NOMO-1 treated with DMSO at 0.1 percent for 48 hours (cell line): ENCODE measurements around the gene OXSR1.

ENCODE experiments used
- DNase-seq: peaks from one replicate; lab custom pipeline; 2025; ENCODE audit not compliant: unreplicated experiment; lab: John Stamatoyannopoulos, UW

The OXSR1 gene

DNA sequence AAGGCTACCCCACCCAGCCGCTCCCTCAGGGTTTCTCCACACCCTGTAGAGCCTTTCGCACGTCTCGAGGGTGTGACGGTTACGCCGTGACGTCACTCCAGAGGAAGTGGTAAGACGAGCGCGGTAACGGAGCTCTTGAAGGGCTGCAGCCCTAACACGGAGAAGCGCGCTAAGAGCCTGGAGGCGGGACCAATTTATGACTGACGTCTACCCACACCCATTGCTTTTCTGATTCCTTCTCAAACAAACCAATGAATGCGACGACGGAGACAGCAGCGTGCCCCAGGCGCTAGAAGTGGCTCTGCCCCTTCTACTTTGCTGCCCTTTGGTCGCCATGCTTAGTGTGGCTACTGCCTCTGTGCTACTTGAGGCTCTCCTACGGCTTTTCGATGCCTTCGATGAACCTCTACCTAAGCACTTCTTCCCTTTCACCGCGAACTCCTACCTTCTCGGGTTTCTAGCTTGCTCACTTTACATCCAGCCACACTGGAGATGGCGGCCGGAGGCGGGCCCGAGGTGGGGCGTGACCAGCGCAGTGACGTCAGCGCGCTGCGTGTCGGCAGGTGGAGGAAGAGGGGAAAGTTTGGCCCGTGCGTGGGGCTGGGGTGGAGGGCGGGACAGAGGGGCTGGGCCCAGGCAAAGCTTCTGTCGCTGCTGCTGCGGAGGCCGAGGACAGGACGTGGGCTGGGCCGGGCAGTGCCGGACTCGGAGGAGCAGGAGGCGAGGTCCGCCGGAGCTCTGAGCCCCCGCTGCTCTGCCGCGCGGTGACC lies at the start of gene OXSR1:
Gene OXSR1 (plus strand): TSS at position 586 of the 770 bp plus-strand sequence. CDS start 340 bp downstream, outside the sequence.
- peak; percentile 100 for DNase-seq

DNA sequence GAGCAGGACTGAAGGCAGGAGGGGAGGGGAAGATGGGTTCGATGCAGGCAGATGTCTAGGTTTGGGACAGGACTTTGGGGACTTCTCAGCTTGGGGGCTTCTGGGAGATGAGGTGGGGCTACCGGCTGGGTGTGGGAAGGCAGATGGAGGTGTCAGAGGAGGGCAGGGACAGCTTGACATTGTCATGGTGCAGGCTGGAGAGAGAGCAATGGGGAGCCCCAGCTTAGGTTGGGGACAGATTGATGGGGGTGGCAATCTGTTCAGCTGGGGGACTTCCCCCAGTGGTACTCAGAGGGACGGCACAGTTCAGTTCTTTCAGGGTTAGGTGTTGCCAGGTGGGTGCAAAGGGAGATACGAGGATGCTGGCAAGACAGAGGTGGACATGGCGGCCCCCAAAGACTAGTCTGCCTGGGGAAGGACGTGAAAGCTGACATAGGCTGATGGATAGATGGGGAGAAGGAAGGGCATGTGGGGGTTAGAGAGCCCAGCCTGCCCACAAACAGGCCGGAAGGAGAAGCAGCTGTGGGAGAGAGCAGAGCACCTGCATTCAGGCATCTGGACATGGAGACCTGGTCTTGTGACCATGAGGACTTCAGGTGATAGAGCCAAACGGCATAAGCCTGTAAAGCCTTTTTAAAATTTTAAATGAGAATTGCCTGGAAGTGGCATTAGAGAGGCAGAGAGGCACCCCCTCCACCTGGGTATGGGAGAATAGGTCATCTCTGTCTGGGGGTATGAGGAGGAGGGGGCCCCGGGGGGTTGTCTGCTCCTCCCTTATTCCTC lies 49.5 kb upstream of the OXSR1 start:
- DNase-seq = no peak

DNA sequence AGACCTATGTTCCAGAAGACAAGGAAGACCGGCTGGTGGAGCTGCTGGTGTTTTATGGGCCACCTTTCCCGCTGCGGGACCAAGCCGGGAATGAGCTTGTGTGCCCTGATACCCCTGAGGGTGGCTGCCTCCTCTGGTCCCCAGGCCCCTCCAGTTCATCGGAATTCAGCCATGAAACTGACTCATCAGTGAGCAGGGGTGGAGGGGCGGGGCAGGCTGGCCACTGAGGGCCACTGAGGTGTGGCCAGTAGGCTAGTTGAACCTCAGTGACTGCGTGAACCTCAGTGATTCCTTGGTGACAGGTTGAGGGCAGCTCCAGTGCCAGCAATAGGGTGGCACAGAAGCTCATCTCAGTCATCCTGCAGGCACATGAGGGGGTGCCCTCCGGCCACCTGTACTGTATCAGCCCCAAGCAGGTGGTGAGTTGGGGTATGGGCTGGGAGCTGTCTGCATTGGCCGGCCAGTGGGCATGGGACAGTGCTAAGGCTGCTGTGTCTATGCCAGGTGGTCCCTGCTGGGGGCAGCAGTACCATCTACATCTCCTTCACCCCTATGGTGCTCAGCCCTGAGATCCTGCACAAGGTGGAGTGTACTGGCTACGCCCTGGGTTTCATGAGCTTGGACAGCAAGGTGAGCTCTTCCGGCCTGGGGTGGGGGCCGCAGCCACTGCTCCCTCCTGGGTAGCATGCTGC lies 48.7 kb upstream of the OXSR1 start:
- no peak for DNase-seq

DNA sequence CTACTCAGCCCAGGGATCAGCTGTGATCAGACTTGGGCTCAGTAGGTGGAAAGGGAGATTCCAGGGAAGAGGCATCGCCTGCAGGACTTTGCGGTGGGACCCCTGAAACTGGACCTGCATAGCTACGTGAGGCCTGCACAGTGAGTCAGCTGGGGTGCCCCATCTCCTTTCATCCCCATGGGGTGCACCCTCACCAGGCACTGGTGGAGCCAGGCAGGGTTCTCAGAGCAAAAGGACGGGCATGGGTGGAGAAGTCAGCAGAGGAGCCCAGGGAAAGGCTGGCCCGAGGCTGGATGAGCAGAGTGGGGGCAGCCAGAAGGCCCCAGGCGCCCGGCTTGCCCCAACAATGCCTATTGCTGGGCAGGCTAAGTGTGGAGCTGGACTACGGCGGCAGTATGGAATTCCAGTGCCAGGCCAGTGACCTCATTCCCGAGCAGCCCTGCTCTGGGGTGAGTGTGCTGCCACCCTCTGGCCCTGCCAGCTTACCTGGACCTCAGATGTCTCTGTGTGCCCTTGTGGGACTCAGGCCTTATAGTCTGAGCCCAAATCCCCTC lies 48.1 kb upstream of the OXSR1 start:
- DNase-seq = no peak

DNA sequence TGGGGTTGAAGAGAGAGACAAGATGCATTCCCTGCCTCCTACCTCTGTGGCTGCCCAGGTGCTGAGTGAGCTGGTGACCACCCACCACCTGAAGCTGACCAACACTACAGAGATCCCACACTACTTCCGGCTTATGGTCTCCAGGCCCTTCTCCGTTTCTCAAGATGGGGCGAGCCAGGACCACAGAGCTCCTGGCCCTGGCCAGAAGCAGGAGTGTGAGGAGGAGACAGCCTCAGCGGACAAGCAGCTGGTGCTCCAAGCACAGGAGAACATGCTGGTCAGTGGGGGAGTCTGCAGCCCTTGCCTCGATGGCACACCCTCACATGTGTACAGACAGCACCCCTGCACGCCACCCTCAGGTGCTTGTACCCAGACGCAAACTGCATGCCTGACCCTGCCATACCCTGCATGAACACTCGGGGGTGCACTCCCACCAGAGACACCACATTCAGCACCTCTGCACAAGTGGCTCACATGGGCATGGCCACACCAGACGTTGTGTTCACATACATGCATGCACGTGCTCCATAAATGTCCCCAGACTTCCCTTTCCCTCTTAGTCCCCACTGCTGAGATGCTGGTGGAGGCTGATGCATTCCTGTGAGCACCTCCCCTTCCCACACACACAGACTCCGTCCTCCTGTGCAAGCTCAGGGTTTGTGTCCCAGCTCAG lies 47.5 kb upstream of the OXSR1 start:
- DNase-seq = peak; percentile 54

DNA sequence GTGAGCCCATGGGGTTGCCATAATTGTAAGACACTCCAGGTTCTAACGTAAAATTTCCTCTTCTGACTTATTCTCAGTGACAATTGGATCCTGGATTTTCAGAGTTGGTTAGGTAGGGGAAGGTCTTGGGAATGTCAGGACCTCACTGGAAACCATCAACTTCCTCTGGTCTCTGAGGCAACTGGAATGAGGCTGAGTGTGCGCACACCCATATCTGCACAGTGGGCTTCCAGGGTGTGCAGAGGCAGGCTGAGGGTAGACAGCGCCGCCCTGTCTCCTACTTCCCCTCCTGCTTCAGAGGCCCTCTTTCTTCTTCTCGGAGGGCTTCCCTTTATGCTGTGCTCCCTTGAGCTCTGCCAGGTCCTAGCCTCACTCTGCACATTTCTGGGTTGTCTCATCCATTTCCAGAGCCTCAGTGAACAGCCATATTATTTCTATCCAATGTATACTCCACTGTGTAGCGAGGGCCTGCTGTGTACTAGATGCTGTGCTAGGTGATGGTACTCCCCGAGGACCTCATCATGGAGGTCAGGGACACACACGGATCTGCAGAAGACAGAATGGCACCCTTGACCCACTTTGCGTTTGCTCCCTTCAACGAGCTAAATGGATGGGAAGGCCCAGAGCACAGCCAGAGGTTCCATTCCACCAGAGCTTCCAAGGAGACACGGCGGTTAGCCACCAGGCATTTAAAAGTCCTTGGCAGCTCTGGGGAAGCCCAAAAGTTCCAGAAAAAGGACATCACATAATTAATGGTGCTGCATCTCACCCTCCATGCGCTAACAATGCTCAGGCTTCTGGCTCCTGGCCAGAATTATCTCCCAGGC lies 46.7 kb upstream of the OXSR1 start:
- DNase-seq = no peak

DNA sequence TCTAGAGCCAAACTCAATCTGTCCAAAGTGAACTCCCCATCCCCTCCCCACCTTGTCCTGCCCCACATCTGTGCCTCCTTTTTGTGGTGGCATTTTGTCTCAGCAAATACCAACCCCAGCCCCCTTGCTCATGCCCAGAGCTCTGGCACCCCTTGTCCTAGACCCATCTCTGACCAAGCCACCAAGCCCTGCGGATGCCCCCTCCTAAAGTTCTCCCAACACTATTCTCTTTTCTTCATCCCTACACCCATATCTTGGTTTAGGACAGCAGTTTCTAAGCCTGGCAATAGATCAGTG lies 46.1 kb upstream of the OXSR1 start:
- no peak for DNase-seq

DNA sequence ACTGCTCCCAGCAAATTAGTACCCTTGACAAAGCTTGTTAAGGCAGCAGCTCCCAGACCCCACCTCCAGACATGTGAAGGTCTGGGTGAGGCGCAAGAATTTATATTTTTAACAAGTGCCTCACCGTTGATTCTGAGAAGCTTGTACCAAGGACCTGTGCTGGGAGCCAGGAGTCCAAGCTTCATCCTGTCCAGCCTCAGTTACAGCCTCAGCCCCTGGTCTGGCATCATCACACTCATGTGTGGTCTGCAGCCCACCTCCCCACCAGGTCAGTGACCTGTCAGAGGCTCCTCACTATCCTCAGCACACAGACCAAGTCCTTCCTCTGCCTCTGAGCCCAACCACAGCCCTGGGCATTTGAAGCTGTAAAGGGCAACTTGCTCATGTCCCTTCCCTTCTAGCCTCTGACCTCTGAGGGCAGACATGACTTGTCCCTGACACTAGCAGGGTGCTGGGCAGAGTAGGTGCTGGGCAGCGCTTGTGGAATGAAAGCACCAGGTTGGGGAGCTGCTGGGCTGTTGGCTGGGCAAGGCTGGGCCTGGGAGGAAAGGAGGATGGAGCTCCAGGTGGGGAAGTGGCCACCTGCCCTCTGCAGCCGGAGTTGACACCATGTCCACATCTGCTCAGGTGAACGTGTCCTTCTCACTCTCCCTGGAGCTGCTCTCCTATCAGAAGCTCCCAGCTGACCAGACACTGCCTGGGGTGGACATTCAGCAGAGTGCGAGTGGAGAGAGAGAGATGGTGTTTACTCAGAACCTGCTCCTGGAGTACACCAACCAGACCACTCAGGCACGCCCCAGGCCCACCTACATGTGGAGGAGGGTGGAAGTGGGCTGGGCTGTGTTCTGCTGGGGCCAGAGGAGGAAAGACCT lies 45.3 kb upstream of the OXSR1 start:
- DNase-seq = no peak

DNA sequence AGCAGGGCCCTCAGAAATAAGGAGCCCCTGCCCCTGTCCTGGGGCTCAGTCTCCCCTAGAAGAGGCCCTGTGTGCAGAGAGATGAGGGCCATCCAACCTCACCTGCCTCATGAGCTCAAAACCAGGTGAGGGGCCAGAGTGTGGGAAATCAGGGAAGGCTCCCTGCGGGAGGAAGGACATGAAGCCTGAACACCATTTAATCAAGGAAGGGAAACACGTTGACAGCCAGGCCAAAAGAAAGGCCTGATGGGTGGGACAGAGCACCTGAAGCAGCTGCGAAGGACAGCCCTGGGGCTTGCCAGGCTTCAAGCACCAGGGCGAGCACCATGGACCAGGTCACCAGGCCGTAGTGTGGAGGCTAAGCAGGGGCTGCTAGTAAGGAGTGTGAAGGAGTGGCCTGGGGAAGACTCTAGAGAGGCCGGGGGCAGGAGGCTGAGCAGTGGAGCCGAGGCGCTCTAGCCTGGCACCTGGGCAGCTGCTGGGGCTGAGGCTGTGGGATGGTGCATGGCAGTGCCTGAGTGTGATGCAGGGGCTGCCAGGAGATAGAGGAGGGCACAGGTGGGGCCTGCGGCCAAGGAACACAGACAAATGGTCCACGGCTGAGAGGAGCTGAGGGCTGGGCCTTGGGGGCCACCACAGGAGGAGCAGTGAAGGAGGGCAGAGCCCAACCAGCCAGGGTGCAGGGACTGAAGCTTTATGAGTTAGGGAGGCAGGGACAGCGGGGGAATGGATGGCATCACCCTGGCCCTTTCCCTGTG lies 44.5 kb upstream of the OXSR1 start:
- DNase-seq = no peak

DNA sequence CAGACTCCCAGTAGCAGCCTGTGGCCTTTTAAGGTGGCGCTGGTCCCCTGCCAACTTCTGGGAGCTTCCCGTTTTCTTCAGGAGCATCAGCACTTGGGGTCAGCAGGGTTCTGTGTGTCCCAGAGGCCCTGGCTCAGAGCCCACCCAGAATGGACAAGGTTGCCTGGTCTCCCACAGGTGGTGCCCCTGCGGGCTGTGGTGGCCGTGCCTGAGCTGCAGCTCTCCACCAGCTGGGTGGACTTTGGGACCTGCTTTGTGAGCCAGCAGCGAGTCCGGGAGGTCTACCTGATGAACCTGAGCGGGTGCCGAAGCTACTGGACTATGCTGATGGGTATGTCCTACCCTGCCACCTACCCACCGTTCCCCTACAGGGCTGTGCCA lies 43.9 kb upstream of the OXSR1 start:
- DNase-seq = no peak

DNA sequence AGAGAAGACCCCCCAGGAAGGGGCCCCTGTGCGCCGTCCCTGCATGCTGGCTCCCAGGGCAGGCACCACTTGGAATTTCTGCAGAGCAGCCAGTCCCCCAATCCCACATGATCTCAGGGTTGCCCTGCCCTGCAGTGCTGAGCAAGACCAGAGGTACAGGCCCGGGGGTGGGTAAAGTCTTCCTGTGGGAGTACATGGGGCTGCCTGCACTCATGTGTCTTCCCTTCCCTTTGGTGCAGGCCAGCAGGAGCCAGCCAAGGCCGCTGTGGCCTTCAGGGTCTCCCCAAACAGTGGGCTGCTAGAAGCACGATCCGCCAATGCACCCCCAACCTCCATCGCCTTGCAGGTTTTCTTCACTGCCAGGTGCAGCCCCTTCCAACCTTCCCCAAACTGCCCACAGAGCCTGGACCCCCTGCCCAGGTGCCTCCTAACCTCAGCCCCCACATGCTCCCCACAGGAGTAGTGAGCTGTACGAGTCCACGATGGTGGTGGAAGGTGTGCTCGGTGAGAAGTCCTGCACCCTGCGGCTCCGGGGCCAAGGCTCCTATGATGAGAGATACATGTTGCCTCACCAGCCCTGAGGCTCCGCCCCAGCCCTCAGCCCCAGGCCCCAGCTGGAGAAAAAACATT lies 43.4 kb upstream of the OXSR1 start:
- no peak for DNase-seq

DNA sequence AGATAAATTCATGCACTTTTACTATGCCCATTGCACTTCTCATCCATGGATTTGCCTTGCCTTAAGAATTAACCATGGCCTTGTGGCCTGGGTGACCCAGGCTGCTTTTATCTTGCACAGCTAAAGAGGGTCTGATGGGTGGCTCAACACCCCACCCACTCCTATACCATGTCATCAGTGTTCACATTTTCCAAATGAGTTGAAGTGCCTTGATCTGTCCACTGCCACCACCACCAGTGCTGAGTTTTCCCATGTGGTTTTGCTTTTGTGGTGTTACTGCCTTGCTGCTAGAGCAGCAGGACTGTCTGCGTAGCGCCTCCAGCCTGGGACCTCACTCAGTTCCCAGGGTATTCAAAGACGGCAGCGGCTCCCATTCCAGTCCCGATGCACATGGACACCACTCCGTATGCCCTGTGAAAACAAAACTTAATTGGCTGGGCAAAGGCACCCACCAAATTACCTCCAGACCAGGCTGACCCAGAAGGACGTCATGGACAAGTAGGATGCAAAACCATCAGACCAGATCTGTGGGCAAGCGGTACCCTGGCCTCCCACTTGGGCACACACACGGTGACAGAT lies 42.5 kb upstream of the OXSR1 start:
- DNase-seq = no peak

DNA sequence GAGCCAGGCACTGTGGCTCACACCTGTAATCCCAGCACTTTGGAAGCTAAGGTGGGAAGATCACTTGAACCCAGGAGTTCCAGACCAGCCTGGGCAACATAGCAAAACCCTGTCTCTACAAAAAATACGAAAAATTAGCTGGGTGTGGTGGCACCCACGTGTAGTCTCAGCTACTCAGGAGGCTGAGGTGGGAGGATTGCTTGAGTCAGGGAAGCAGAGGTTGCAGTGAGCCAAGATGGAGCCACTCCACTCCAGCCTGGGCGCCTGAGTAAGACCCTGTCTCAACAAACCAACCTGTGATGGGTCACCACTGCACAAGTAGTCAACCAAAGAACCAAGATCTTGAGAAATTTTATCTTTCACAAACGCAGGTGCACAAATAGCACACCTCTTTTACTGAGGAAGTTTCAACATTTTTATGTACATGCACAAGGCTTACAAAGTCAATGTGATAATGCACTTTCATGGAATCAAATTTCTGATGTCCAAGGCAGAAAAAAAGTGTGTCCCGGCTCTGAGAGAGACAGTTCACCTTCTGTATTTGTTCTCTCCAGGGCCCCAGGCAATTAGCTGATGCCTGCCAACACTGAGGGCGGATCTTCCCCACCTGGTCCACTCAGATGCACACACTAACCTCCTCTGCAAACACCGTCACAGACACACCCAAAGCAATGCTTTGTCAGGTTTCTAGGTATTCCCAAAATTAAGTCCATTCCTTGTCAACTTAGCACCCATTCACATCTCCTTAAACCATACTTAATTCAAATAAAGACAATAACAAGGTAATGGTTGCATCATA lies 40.8 kb upstream of the OXSR1 start:
- DNase-seq = no peak

DNA sequence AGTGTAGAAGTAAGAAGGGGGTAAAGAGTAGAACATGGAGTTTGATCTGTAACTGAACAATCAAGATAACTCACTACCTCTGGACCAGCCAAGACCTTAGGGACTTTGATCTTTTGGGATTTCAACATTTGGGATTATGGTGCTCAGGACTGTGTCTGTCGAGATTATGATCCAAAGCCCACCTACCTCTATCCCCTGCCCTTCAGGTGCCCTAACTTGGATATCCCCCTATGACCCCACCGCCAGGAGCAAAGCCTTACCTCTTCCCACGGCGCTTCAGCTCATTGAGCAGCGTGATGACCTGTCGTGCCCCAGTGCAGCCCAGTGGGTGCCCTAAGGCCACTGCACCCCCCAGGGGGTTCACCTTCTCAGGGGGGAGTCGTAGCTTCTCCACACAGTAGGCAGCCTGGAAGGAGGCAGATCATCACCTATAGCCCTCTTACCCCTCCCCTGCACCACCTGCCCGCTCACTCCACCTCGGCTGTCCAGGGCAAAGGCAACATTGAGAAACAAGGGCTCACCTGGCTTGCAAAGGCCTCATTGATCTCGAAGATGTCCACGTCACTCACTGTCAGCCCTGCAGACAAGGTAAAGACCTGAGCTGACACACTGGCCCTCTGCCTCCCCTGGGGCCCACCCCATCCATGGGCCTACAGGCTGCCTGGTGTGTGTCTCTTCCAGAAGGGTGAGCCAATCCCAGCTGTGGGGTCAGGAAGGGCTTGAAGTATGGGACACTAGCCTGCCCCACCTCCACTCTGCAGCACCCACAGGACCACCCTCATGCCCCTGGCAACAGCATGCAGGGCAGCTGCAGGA lies 39.8 kb upstream of the OXSR1 start:
- no peak for DNase-seq

DNA sequence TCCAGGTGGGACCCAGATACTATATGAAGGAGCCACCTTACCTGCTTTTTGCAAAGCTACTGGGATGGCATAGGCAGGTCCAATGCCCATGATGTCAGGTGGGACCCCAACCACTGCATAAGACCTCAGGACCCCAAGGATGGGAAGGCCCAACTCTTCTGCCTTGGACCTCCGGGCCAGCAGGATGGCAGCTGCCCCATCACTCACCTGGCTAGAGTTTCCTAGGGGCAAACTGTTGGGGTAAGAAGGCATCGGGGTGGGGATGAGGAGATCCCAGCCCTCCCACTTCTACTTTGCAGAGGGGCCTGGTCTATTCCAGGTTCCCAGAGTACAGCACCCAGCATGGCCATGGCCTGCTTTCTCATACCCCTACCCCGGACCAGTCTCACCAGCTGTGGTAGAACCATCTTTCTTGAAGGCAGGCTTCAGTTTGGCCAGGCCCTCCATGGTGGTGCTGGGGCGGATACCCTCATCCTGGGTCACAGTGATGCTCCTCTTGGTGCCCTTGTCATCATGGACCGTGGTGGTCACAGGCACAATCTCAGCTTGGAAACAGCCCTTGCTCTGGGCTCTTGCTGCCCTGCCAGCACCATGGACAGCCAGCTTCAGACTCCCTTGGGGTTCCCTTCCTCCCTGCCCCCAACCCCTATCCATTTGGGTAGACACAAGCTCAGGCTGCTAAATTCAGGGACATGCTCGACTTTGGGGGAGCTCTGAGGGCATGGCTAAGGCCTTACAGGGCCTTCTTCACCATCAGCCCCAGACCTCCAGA lies 39.0 kb upstream of the OXSR1 start:
- no peak for DNase-seq
